HCEC 1CT (cell line): ENCODE results near the gene UBQLN2.
"Not testable (repeated sequence)": the region's sequence is repeated elsewhere in the genome, so short reads cannot be mapped to it uniquely, and the experiment has no call there.

Experiments used
- DNase-seq: peaks from one replicate; pipeline ENCODE4 v3.0.0-alpha.2; 2017

The UBQLN2 gene

DNA sequence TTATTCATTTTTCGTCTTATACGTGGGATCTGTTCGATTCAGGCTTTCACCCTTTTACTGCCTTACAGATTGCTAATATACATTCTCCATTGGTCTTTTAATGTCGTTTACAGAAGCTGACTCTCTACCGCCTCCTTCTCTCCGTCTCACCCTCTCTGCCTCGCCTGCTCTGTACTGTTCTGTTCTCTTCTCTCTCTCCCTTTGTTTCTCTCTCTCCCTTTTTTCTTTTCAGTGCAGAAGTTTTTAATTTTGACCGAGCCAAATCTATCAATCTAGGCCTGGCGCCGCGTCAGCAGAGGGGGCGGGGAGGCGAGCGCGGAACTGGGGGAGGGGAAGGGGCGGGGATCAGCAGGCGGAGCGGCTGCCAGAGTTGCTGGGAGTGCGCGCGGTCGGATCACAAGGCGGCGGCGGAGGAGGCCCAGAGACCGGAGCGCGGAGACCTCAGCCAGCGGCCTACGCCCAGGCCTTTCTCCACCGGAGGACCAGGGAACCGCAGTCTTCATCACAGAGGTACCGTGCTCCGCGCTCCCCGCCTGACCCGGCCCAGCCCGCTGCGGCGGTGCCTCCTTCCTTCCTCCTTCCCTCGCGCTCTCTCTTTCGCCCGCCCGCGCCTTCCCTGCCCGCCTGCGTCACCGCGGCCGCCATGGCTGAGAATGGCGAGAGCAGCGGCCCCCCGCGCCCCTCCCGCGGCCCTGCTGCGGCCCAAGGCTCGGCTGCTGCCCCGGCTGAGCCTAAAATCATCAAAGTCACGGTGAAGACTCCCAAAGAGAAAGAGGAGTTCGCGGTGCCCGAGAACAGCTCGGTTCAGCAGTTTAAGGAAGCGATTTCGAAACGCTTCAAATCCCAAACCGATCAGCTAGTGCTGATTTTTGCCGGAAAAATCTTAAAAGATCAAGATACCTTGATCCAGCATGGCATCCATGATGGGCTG, at the start of gene UBQLN2:
UBQLN2 (plus strand) TSS at position 397 of the 931 bp plus-strand sequence; CDS start at position 644, 247 bp downstream.
- DNase-seq, result peak; percentile 73

DNA sequence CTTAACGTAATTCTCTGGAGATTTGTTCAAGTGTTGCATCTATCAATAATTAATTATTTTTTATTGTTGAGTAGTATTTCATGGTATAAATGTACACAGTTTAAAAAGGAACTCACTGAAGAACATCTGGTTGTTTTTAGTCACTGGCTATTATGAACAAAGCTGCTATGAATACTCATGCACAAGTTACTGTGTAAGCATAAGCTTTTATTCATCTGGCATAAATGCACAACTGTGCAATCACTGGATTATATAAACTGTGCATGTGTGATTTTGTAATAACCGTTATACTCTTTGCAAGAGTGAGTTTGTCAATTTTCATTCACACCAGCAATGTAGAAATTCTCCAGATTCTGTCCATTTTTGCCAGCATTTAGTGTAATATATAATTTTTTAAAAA, 43.8 kb upstream of the UBQLN2 start:
- no peak for DNase-seq

DNA sequence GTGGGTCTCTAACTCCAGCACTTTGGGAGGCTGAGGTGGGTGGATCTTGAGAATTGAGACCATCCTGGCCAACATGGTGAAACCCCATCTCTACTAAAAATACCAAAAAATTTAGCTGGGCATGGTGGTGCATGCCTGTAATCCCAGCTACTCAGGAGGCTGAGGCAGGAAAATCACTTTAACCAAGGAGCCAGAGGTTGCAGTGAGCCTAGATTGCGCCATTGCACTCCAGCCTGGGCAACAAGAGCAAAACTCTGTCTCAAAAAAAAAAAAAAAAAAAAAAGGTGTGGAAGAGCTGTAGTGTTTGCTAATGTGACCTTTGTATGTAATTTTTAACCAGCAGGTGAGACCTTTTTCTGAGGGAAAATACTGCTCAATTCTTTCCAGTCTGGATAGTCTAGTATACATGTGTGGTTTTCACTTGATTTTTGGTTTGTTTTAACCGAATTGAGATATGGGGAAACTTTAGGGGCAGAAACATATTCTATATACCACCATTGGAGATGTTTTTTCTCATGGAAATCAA, 33.9 kb upstream of the UBQLN2 start:
- DNase-seq, result not testable (repeated sequence)

DNA sequence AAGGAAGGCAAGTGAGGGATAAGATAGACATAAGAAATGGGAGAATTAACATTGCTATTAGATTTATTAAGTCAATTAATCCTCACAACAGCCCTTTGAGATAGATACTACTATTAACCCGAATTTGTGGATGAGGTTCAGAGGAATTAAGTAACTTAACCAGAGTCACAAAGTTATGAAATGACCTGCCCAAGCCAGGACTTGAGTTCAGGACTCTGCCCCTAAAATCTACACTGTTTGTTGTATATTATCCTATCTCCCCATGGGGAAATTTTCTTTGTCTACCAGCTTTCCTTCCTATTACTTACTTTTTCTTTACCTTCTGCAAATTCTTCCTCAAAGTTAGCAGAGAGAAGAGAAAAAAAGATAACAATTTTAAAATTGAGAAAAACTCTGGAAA, 33.4 kb upstream of the UBQLN2 start:
- no peak for DNase-seq

DNA sequence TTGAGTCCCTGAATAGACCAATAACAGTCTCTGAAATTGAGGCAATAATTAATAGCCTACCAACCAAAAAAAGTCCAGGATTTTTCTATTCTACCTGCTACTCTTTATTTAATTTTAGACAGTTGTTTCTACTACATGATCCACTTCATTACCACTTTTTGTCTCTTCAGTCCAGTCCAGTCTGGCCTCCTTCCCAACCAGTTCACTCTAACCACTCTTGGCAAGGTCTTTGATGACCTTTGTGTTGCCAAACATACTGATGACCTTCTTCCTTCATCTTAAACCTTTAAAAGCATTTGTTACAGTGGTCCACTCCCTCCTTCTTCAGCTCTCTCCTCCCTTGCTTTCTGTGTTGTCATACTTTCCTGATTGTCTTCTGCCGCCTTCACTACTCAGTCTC, 12.8 kb upstream of the UBQLN2 start:
- DNase-seq, result no peak

DNA sequence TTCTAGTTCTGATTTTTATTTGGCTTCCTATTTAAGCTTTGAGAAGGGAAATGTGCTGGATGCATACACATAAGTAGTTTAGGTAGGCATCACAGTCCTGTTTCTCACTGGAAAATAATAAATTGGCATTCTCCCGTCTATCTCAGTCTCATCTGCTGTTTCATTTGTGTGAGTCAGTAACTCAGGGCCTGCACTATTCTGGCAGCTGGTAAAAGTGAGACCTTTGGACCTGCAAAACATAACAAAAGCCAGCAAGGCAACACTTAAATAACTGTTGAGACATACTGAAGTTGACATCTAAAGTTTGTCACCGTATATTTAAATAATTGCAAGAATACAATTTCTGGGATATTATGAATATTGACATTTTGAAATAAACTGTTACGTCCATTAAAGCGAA, 8.6 kb upstream of the UBQLN2 start:
- no peak for DNase-seq

DNA sequence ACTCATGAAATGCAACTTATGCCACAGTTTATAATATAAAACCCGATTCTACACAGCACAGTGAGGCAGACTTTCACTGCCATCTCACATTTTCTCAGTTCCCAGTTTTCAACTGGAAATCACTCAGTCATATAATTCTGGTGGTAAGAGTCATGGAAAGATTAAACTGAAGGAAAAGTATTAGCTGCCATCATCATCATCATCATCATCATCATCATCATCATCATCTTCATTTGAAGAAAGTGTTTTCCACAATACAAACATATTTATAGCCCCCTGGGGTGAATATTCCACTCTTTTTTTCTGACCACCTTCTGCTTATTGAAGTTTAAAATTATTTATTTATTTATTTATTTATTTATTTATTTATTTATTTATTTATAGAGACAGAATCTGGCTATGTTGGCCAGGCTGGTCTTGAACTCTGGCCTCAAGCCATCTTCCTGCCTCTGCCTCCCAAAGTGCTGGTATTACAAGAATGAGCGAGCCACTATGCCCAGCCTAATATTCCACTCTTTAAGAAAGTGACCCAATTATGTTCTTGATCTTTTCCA, 6.0 kb upstream of the UBQLN2 start:
- no peak for DNase-seq

DNA sequence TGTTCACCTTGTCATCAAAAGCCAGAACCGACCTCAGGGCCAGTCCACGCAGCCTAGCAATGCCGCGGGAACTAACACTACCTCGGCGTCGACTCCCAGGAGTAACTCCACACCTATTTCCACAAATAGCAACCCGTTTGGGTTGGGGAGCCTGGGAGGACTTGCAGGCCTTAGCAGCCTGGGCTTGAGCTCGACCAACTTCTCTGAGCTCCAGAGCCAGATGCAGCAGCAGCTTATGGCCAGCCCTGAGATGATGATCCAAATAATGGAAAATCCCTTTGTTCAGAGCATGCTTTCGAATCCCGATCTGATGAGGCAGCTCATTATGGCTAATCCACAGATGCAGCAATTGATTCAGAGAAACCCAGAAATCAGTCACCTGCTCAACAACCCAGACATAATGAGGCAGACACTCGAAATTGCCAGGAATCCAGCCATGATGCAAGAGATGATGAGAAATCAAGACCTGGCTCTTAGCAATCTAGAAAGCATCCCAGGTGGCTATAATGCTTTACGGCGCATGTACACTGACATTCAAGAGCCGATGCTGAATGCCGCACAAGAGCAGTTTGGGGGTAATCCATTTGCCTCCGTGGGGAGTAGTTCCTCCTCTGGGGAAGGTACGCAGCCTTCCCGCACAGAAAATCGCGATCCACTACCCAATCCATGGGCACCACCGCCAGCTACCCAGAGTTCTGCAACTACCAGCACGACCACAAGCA, 898 bp downstream of the UBQLN2 start:
- DNase-seq, result peak; percentile 1

DNA sequence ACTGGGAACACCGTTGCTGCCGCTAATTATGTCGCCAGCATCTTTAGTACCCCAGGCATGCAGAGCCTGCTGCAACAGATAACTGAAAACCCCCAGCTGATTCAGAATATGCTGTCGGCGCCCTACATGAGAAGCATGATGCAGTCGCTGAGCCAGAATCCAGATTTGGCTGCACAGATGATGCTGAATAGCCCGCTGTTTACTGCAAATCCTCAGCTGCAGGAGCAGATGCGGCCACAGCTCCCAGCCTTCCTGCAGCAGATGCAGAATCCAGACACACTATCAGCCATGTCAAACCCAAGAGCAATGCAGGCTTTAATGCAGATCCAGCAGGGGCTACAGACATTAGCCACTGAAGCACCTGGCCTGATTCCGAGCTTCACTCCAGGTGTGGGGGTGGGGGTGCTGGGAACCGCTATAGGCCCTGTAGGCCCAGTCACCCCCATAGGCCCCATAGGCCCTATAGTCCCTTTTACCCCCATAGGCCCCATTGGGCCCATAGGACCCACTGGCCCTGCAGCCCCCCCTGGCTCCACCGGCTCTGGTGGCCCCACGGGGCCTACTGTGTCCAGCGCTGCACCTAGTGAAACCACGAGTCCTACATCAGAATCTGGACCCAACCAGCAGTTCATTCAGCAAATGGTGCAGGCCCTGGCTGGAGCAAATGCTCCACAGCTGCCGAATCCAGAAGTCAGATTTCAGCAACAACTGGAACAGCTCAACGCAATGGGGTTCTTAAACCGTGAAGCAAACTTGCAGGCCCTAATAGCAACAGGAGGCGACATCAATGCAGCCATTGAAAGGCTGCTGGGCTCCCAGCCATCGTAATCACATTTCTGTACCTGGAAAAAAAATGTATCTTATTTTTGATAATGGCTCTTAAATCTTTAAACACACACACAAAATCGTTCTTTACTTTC, 1.8 kb downstream of the UBQLN2 start:
- no peak for DNase-seq

DNA sequence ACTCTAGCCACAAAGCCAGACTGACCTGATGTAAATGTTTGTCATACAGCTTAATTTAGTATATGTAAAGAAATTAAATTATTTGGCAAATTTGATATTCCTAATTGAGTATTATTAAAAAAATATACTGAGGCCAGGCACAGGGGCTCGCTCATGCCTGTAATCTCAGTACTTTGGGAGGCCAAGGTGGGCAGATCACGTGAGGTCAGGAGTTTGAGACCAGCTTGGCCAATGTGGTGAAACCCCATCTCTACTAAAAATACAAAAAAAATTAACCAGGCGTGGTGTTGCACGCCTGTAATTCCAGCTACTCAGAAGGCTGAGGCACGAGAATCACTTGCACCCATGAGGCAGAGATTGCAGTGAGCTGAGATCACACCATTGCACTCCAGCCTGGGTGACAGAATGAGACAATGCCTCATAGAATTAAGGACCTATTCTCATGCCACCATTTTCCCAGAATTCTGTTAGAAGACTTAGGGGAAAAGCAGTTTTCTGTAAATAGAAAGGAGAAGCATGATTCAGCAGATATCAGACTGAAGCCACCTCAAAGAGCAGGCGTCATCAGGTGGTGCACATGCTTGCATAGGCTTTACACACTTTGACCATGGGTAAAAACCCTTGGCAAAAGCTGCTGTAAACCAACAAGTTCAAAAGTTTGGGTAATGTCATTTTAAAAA, 6.1 kb downstream of the UBQLN2 start:
- no peak for DNase-seq

DNA sequence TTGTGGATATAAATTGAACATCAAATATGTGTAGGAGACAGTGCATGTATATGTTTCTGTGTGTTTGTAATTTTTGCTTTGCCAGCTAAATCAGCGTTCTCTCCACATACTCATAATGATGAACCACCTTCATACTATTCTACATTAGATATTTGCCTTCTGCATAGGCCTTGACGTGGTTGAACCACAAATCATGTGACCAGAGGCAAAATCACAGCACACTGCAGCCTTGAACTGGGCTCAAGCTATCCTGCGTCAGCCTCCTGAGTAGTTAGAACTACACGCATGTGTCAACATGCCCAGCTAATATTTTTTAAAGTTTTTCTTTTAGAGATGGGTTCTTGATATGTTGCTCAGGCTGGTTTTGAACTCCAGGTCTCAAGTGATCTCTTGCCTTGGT, 9.5 kb downstream of the UBQLN2 start:
- DNase-seq, result no peak

DNA sequence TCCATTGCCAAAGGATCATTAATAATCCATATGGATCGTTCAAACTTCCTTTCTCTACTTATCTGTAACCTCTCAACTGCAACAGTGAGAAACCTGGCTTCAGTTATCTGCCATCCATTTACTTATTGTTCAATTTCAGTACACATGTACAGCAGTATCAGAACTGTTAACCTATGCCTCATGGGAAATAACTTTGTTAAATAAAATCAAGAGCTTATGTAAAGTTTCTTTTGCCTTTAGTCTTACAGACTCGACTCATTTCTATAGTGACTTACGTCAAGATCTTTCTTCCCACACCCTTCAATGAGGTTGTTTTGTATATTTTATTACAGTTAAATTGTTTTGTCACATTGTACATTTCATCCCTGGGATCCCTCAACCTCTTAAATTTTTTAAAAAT, 11.4 kb downstream of the UBQLN2 start:
- no peak for DNase-seq

DNA sequence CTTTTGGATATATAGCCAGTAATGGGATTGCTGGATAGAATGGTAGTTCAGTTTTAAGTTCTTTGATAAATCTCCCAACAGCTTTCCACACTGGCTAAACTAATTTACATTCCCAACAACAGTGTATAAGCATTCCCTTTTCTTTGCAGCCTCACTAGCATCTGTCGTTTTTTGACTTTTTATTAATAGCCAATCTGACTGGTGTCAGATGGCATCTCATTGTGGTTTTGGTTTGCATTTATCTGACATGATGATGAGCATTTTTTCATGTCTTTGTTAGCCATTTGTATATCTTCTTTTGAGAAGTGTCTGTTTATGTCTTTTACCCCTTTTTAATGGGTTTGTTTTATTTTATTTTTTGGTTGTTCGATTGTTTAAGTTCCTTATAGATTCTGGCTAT, 13.3 kb downstream of the UBQLN2 start:
- no peak for DNase-seq

DNA sequence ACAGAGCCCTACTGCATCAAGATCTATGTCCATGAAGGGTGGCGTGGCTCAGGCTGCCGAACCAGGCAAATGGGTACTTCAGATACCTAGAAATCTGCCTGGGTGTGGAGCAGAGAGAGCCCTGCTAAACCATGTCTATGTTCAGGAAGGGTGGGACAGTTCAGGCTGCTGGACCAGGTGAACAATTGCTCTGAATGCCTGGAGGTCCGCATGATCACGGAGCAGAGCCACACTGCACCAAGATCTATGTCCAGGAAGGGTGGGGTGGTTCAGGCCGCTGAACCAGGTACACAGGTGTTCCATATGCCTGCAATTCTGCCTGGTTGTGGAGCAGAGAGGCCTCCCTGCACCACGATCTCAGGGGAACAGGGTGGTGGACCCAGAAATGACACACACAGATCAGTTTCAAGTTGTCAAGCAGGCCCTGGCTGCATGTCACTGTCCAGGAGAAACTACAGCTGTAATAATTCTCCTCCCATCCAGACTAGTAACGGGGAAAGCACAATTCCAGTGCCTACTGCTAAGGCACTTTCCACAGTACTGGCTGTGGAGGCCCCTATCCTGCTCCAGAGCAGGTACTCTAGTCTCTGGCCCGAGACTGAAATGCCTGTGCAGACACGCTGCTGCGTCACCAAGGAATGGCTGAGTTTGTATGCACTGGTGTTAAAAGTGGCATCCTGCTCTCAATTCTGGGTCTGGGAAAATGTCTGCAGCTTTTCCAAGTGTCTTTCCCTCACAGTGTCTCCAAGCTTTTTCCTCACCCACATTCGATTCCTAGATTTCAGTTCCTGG, 25.2 kb downstream of the UBQLN2 start:
- DNase-seq, result no peak

DNA sequence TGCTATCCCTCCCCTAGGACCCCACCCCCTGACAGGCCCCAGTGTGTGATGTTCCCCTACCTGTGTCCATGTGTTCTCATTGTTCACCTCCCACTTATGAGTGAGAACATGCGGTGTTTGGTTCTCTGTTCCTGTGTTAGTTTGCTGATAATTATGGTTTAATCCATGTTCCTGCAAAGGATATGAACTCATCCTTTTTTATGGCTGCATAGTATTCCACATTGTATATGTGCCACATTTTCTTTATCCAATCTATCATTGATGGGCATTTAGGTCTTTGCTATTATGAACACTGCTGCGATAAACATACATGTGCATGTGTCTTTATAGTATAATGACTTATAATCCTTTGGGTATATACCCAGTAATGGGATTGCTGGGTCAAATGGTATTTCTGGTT, 28.4 kb downstream of the UBQLN2 start:
- not testable (repeated sequence) for DNase-seq

DNA sequence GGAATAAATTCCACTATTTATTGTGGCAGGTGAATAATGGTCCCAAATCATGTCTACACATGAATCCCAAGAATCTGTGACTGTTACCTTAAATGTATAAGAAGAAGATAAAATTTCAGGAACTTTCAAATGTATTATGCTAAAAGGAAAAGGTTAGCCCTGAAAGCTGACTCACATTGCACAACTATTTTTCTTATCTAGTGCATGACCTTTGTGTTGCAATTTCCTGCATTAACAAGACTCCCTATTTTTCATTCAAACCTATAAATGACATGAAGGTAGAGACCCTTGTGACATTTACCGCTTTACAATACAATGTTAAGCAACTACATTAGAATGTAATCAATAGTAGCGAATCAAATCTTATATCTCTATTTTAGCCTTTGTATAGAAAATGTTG, 36.7 kb downstream of the UBQLN2 start:
- DNase-seq, result no peak

DNA sequence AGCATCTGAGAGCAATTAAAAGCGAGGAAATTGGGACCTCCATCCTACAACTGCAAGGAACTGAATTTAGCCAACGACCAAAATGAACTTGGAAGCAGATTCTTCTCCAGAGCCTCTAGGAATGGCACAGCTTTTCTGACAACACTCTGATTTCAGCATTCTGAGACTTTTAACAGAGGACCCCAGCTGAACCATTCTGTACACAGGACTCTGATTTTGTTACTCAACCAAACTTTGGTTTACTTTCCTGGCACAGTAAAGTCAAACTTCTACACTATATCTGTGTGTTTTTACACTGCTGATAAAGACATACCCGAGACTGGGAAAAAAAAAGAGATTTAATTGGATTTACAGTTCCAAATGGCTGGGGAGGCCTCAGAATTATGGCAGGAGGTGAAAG, 37.6 kb downstream of the UBQLN2 start:
- no peak for DNase-seq

DNA sequence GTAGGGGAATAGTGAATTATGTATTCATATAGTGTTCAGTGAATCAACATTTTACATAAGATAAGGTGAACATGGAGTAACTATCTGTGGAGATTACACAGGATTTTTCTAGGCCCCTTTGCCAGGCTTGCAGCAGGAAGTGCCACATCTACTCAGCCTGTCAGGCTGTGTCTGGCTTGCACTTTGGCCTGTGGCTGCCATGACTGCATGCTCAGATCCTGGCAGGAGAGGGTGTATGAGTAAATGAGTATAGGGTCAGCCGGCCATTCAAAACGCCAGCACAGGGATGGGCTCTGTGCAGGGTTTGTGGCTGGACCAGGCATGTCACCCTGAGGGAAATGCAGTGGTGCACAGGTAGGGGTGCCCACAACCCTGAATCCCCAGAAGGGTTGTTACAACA, 51.9 kb downstream of the UBQLN2 start:
- DNase-seq, result no peak
